GM13977 (cell line): ENCODE results near the gene PACS1.

Experiments
- DNase-seq: peaks from one replicate; pipeline ENCODE4 v3.0.0; 2012; ENCODE audit warnings: low spot score
- CTCF ChIP-seq: IDR thresholded peaks from 2 replicates; pipeline ENCODE4 v1.5.1; 2012; ENCODE audit warnings: mild to moderate bottlenecking, control low read depth; ENCODE audit not compliant: insufficient read depth; ENCODE audit errors: extremely low read depth, missing control alignments
- in situ Hi-C: fragments of 300-500 bp; cut with MboI; formaldehyde crosslinking; loops from one replicate; pipeline ENCODE4 v1.12.0; 2022; ENCODE audit warnings: low sequenced_read_pairs, low pct_unique_long_range_greater_than_20kb, mixed read lengths, inconsistent platforms; ENCODE audit not compliant: unreplicated experiment

The PACS1 gene

GRCh38 chr11:66203847-66204246 is 133.8 kb downstream of the PACS1 start:
- in situ Hi-C loops, result no loop called here
- TF ChIP-seq CTCF, result no peak
- no peak for DNase-seq

GRCh38 chr11:66204412-66204811 is 134.3 kb downstream of the PACS1 start:
- in situ Hi-C loops, result no loop called here
- no peak for DNase-seq
- no peak for TF ChIP-seq CTCF

- no peak for TF ChIP-seq CTCF
- in situ Hi-C loops, result no loop called here
Measured at GRCh38 chr11:66207816-66208215, 137.7 kb downstream of the PACS1 start.

GRCh38 chr11:66211100-66211499 is 141.0 kb downstream of the PACS1 start:
- in situ Hi-C loops, result no loop called here
- no peak for DNase-seq
- TF ChIP-seq CTCF, result no peak

More at GRCh38 chr11:66207816-66208215, 137.7 kb downstream of the PACS1 start:
- no peak for DNase-seq

- no peak for TF ChIP-seq CTCF
- in situ Hi-C loops, result no loop called here
- DNase-seq, result no peak
Measured at GRCh38 chr11:66216911-66217310, 146.8 kb downstream of the PACS1 start.

GRCh38 chr11:66218036-66218435 is 148.0 kb downstream of the PACS1 start:
- TF ChIP-seq CTCF, result no peak

More at GRCh38 chr11:66218036-66218435, 148.0 kb downstream of the PACS1 start:
- no peak for DNase-seq
- in situ Hi-C loops, result no loop called here
